ENCODE measurements around the gene PTPRO.

GRCh38 chr12:15468911-15469310 is 146.6 kb downstream of the PTPRO start:
- no peak for TF ChIP-seq CTCF (IDR thresholded peaks at IDR 0.05; ENCODE audit: insufficient read depth, low read length, poor library complexity, severe bottlenecking)
- no peak for TF ChIP-seq EZH2phosphoT487 (conservative IDR thresholded peaks at IDR 0.05; ENCODE audit: low read length)
